ENCODE measurements around the gene PTPRF.

GRCh38 chr1:43572084-43572483 is 41.4 kb downstream of the PTPRF start:
- TF ChIP-seq EZH2phosphoT487 (IDR thresholded peaks at IDR 0.05; ENCODE audit: low read depth) (no peak), CTCF (IDR thresholded peaks at IDR 0.05; ENCODE audit: low read depth, low read length) (no peak)

All from OCI-LY3 (cell line).